Naive thymus-derived CD8-positive, alpha-beta T cell (primary cell): ENCODE measurements around the gene PNPLA7. TPM values are rescaled to one million over a fixed set of nuclear protein-coding genes. Genes with fewer than 3 reads are reported as not detected.

Source experiments
- ATAC-seq, 2 donors: fragments of 150-1000 bp; cut with Tn5 transposase in 1 of 2; sonication (Bioruptor Pico), chemical (Tn5 transposase) in 1 of 2; 1 replicate in 1 of 2; 2 replicates in 1 of 2; pipeline ENCODE4 v1.10.0; 2021; ENCODE audit warnings: mild to moderate bottlenecking in 2 of 2, moderate library complexity in 2 of 2
- POLR2A ChIA-PET: fragments of 350-600 bp; sonication (Branson Sonifier 250); formaldehyde crosslinking; loops from one replicate; lab custom pipeline; 2021; ENCODE audit warnings: antibody characterized with exemption; lab: Charles Lee
- DNase-seq, 10 donors: peaks; one replicate each; pipeline versions ENCODE4 v3.0.0 to v3.0.0-alpha.2; 2020 to 2022
- H3K27ac Mint-ChIP-seq, 10 donors: one replicate each; pipeline ENCODE4 v1.8.0; 2020 to 2022; ENCODE audit warnings: mild to moderate bottlenecking in 10 of 10, mixed read lengths in 10 of 10, moderate library complexity in 4 of 10, inconsistent platforms in 1 of 10
- H3K27me3 Mint-ChIP-seq, 5 donors: one replicate each; pipeline ENCODE4 v1.8.0; 2021 to 2022; ENCODE audit warnings: mixed read lengths in 5 of 5
- H3K36me3 Mint-ChIP-seq, 3 donors: one replicate each; pipeline ENCODE4 v1.8.0; 2020 to 2022; ENCODE audit warnings: mixed read lengths in 3 of 3, mild to moderate bottlenecking in 2 of 3, inconsistent platforms in 1 of 3
- H3K4me1 Mint-ChIP-seq, 4 donors: one replicate each; pipeline ENCODE4 v1.8.0; 2021 to 2022; ENCODE audit warnings: mixed read lengths in 4 of 4
- H3K4me3 Mint-ChIP-seq, 10 donors: one replicate each; pipeline ENCODE4 v1.8.0; 2020 to 2022; ENCODE audit warnings: mild to moderate bottlenecking in 10 of 10, mixed read lengths in 10 of 10, moderate library complexity in 6 of 10, inconsistent platforms in 1 of 10
- H3K9me3 Mint-ChIP-seq, 9 donors: one replicate each; pipeline ENCODE4 v1.8.0; 2020 to 2022; ENCODE audit warnings: mixed read lengths in 9 of 9, mild to moderate bottlenecking in 3 of 9, inconsistent platforms in 1 of 9, moderate library complexity in 1 of 9
- polyA plus RNA-seq, 3 donors: library from polyadenylated mRNA; unstranded; fragments of 300-500 nt; fragmentation: Illumina TruSeq; gene quantifications; one replicate each; pipeline ENCODE4 v1.2.3, GENCODE V29; 2021
- total RNA-seq, 8 experiments: library from RNA in 2 of 8; stranded (reverse) in 2 of 8; gene quantifications; one replicate each; pipeline ENCODE4 v1.2.3 and lab custom pipeline; 2021 to 2026

The PNPLA7 gene
- total and polyA plus RNA-seq, 5 experiments from 2014 or later, result 1.2 to 15.7 (median 2.3) TPM

DNA sequence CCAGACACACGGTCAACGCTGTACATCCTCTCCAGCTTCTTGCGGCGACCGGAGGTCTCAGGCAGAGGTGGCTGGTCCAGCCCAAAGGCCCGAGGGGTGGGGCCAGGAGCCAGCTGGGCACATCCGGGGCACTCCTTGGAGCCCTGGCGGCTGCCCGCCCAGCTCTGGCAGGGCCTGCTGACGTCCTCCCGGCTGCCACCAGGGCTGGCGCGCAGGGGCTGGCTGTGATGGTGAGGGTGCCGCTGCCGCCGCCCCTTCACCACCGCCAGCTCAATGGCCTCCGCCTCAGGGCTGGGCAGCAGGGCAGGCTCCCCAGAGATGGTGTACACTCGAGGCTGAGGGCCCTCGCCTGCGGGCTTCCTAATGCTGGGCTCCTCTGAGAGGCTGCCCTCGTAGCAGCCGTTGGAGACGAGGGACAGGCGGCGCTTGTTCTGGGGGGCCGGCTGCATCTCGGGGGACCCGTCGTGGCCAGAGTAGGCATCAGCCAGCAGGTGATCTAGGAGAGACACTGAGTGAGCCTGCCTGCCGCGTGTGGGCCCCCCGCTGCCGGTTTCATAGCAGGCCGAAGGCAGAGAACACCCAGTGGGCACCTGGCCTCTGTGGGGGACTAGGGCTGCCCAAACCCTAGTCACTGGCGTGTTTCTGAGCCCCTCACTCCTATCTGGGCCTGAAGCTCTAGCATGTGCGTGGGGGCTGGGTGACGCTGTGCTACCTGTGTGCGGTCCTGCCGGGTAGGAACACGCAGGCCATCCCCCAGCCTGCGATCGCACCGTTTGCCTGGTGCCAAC, 92.6 kb downstream of the PNPLA7 start:
- H3K9me3 Mint-ChIP-seq, result peaks cover 0 to 2% (median 0%) of the 10 kb centered on the region in 9 donors
- no peaks in the 10 kb centered on the region for H3K27me3 Mint-ChIP-seq
- no peak for ATAC-seq
- H3K4me3 Mint-ChIP-seq, result peak overlapping the region in 6 of 10 donors; percentile 43 to 75 (median 52)
- H3K36me3 Mint-ChIP-seq, result peaks cover 0 to 5% (median 3%) of the 10 kb centered on the region in 3 donors
- POLR2A ChIA-PET, result interaction anchor here (0.5 to 1.6 kb wide), 3 partner anchors 10 to 184 kb away, joined by 3 read pairs; partner anchors contain the start of genes EXD3 and NOXA1
- DNase-seq, result peak in 4 of 10 donors; percentile 0 to 57 (median 10)
- peak overlapping the region in 1 of 10 donors; percentile 71 for H3K27ac Mint-ChIP-seq
- H3K4me1 Mint-ChIP-seq, result peaks cover 1 to 45% (median 38%) of the 10 kb centered on the region in 4 donors

DNA sequence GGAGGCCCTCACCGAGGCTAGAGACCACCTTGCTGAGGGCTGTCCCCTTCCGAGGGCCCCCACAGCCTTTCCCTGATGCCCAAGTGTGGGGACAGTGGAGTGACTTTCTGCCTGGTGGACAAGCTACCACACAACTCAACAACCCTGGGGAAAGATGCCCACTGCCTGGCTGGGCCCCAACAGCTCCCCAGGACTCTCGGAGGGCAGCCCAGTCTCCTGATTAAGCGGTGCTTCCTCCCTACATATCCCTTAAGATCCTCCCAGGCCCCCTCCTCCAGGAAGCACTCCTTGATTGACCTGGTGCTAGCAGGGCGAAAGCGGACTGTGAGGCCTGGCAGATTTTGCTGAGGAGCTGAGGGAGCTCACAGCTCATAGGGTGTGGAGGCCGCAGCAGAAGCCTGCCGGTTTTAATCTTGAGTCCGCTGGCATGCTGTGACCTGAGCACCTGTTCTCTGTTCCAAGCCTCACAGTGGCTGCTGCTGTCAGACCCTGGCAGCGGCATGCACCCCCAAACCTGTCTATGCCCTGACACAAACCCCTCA, 93.3 kb downstream of the PNPLA7 start:
- H3K9me3 Mint-ChIP-seq, result peaks cover 0 to 2% (median 0%) of the 10 kb centered on the region in 9 donors

DNA sequence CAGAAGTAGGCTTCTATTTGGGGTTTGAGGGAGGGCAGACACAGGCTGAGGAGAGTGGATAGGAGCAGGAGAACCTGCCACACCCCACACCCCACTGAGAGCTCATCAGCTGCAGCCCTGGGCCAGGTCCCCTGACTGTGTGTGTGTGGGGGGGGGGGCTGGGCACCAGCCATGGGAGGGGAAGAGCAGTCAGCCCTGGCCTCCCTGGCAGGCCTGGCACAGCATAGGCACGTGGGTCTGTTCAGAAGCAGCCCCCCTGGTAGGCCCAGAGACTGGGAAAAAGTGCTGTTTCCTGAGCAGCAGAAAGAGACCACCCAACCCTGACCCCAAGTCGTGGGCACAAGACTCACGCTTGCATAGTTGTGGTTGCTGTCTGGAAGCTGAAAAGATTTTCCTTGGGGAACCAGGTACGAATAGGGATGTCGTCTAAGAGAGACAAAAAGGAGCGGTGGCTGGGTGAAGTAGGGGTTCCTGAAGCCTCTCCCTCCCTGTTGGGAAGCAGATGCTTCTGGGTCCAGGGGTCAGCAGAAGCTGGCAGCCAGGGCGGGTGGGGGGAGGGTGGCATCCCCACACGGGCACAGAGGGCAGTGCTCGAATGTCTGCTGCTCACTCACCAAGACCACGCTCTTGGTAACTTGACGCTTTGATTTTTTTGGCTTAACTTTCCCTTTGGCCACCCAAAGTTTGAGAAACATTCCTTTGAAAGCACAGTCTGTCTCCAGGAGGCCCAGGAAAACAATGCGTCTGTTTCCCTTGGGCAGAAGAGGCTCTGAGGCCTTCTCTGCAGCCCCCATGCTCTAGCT, 93.9 kb downstream of the PNPLA7 start:
- DNase-seq, result peak in 1 of 10 donors; percentile 50
- Mint-ChIP-seq H3K4me1 (peaks cover 1 to 45% (median 44%) of the 10 kb centered on the region in 4 donors), H3K4me3 (peak overlapping the region in 8 of 10 donors; percentile 5 to 82 (median 46)), H3K9me3 (peaks cover 0 to 2% (median 0%) of the 10 kb centered on the region in 9 donors), H3K27me3 (no peaks in the 10 kb centered on the region), H3K27ac (peak overlapping the region in 5 of 10 donors; percentile 6 to 78 (median 56)), H3K36me3 (peaks cover 0 to 5% (median 3%) of the 10 kb centered on the region in 3 donors)
- POLR2A ChIA-PET, result interaction anchor here (1.3 to 1.6 kb wide), 2 partner anchors 9 to 33 kb away, joined by 3 read pairs; partner anchors contain the start of genes EXD3 and NOXA1
- no peak for ATAC-seq

More for the DNA sequence above, 93.3 kb downstream of the PNPLA7 start:
- Mint-ChIP-seq H3K4me3 (peak overlapping the region in 6 of 10 donors; percentile 5 to 66 (median 21)), H3K36me3 (peaks cover 0 to 5% (median 3%) of the 10 kb centered on the region in 3 donors), H3K4me1 (peaks cover 1 to 48% (median 43%) of the 10 kb centered on the region in 4 donors), H3K27me3 (no peaks in the 10 kb centered on the region), H3K27ac (peak overlapping the region in 3 of 10 donors; percentile 7 to 70 (median 25))
- DNase-seq (peak in 2 of 10 donors; percentile 1 to 60), ATAC-seq (no peak)
- POLR2A ChIA-PET, result interaction anchor here (0.5 to 1.6 kb wide), 3 partner anchors 10 to 184 kb away, joined by 3 read pairs; partner anchors contain the start of genes EXD3 and NOXA1

DNA sequence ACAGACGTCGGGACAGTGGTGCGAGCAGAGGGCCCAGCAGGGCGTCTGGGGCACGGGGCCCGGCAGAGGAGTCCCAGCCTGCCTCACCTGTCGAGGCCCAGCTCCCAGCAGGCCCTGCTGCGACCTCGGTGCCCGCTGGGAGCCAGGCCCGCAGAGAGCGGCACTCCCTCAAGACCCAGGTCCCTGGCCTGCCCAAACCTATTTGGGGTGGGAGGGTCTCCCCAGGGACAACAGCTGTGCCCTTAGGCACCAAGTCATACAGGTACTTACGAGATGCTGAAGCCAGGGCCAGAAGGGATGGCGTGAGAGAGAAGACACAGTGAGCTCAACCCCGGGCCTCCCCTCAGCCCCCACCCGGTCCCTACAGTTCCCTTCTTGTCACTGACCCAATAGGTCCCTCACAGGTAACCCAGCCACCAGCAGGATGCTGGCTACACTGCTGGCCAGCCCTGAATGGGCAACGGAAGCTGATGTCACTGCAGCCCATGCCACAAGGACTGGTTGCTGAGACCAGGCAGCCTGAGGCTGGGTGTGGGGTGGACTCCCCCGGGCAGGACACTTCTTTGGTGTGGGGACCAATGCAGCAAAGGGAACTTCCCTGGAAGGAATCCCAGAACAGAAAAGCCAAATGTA, 94.7 kb downstream of the PNPLA7 start:
- peak overlapping the region in 4 of 10 donors; percentile 6 to 78 (median 52) for H3K27ac Mint-ChIP-seq
- H3K4me3 Mint-ChIP-seq, result peak overlapping the region in 4 of 10 donors; percentile 3 to 66 (median 20)
- no peak for ATAC-seq
- peaks cover 0 to 8% (median 0%) of the 10 kb centered on the region in 9 donors for H3K9me3 Mint-ChIP-seq
- H3K4me1 Mint-ChIP-seq, result peaks cover 1 to 52% (median 38%) of the 10 kb centered on the region in 4 donors
- no peaks in the 10 kb centered on the region for H3K27me3 Mint-ChIP-seq
- DNase-seq, result peak in 1 of 10 donors; percentile 62
- peaks cover 0 to 5% (median 3%) of the 10 kb centered on the region in 3 donors for H3K36me3 Mint-ChIP-seq
- POLR2A ChIA-PET, result no interaction called here

DNA sequence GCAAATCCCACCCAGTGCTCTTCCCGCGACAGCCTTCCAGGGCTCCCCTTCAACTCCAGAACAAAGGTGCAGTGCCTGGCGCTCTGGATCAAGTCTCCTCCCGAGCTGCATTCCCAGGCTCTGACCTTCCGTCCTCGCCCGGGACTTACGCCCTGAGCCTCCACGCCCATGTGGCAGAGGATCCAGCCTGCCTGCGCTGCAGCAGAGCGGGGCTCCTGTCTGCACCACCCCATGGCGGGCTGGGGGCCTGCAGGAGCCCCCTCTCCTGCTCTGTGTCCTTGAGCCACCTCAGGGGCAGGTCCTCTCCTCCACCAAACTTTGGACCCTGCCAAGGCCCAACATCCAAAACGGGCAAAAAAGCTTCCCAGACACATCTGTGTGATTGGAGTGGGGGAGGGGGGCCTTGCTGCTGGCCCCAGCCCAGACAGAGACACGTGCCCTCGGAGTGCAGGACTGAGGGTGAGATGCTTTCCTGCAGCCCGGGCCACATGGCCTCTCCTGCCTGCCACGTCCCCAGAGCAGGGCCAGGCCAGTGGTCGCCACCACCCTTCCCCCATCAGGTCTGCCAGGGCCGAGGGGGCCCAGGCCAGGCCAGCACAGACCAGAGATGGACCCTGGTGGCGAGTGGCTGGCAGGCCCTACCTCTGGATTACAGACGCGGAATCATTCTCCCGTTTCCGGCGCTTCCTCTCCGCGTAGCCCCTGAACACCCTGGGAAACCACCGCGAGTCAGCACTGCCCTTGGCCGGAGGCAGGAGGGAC, 95.4 kb downstream of the PNPLA7 start:
- ATAC-seq (no peak), DNase-seq (peak in 3 of 10 donors; percentile 1 to 53 (median 7))
- Mint-ChIP-seq H3K4me1 (peaks cover 4 to 54% (median 35%) of the 10 kb centered on the region in 4 donors), H3K27me3 (no peaks in the 10 kb centered on the region), H3K4me3 (peak overlapping the region in 7 of 10 donors; percentile 7 to 66 (median 39)), H3K36me3 (peaks cover 0 to 8% (median 7%) of the 10 kb centered on the region in 3 donors), H3K27ac (peak overlapping the region in 1 of 10 donors; percentile 49), H3K9me3 (peaks cover 0 to 11% (median 0%) of the 10 kb centered on the region in 9 donors)
- POLR2A ChIA-PET, result no interaction called here

GRCh38 chr9:137454145-137454596, 96.0 kb downstream of the PNPLA7 start:
- no peaks in the 10 kb centered on the region for H3K27me3 Mint-ChIP-seq
- ATAC-seq, result no peak
- POLR2A ChIA-PET, result interaction anchor here (1.0 kb wide), 1 partner anchor 9 kb away, joined by 3 read pairs; no protein-coding TSS in a partner anchor
- H3K4me1 Mint-ChIP-seq, result peaks cover 4 to 55% (median 32%) of the 10 kb centered on the region in 4 donors
- H3K27ac Mint-ChIP-seq, result no peak overlapping the region
- H3K4me3 Mint-ChIP-seq, result peak overlapping the region in 7 of 10 donors; percentile 7 to 66 (median 39)
- peaks cover 0 to 11% (median 0%) of the 10 kb centered on the region in 9 donors for H3K9me3 Mint-ChIP-seq
- H3K36me3 Mint-ChIP-seq, result peaks cover 0 to 13% (median 10%) of the 10 kb centered on the region in 3 donors
- DNase-seq, result peak in 5 of 10 donors; percentile 15 to 75 (median 36)

- peaks cover 0 to 16% (median 10%) of the 10 kb centered on the region in 3 donors for H3K36me3 Mint-ChIP-seq
- POLR2A ChIA-PET, result interaction anchor here (0.5 to 1.0 kb wide), 3 partner anchors 8 to 28 kb away, joined by 3 read pairs; no protein-coding TSS in a partner anchor
- ATAC-seq, result peak in 1 of 2 donors; percentile 30
- no peaks in the 10 kb centered on the region for H3K27me3 Mint-ChIP-seq
- H3K4me3 Mint-ChIP-seq, result peak overlapping the region in 3 of 10 donors; percentile 10 to 65 (median 27)
- peaks cover 4 to 56% (median 32%) of the 10 kb centered on the region in 4 donors for H3K4me1 Mint-ChIP-seq
- H3K9me3 Mint-ChIP-seq, result peaks cover 0 to 11% (median 0%) of the 10 kb centered on the region in 9 donors
- peak overlapping the region in 5 of 10 donors; percentile 25 to 73 (median 41) for H3K27ac Mint-ChIP-seq
- DNase-seq, result peak in 6 of 10 donors; percentile 40 to 66 (median 54)
Measured at GRCh38 chr9:137453643-137454081, 96.5 kb downstream of the PNPLA7 start.

DNA sequence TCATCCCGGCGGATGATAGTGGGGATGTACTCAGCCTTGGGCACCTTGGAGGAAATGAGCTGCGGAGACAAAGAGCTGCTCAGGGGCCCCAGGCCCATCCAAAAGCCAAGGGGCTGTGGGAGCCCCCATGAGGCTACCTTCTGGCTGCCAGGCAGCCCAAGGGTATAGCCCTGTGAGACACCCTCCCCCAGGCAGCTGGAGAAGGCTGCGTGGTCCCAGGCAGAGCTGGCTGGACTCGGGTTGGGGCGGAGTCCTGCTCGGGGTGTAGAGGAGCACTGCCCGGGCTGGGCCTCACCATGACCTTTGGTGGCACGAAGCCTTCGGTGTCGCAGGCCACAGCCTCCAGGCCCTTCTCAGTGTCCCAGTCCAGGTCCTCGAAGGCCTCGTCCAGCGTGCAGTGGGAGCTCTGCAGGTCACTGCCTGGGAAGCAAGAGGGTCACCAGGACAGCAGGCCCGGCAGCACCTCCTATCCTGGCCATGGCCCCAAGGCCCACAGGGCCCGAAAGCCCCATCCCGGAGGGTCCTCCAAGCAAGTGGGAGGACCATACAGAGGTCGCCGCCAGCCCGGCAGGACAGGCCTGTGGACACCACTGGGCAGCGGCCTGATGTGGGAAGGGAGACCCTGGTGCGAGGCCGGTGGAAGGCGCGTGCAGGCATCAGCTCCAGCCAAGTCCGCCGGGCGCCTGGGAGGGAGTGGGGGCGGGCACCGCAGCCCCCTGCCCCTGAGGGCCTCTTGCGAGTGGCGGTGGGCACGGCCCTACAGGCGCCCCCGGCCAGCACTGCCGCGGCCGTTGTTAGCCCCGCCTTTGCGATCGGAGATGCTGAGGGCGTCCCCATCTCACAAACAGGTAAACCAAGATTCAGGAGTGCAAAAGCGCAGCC, 97.2 kb downstream of the PNPLA7 start:
- Mint-ChIP-seq H3K27me3 (no peaks in the 10 kb centered on the region), H3K36me3 (peaks cover 0 to 18% (median 10%) of the 10 kb centered on the region in 3 donors), H3K27ac (peak overlapping the region in 2 of 10 donors; percentile 43 to 47), H3K4me3 (peak overlapping the region in 3 of 10 donors; percentile 43 to 65 (median 51)), H3K4me1 (peaks cover 4 to 56% (median 32%) of the 10 kb centered on the region in 4 donors), H3K9me3 (peaks cover 0 to 11% (median 0%) of the 10 kb centered on the region in 9 donors)
- ATAC-seq (no peak), DNase-seq (peak in 3 of 10 donors; percentile 3 to 45 (median 9))
- POLR2A ChIA-PET, result interaction anchor here (0.5 to 1.0 kb wide), 4 partner anchors 8 to 28 kb away, joined by 3 read pairs; no protein-coding TSS in a partner anchor

DNA sequence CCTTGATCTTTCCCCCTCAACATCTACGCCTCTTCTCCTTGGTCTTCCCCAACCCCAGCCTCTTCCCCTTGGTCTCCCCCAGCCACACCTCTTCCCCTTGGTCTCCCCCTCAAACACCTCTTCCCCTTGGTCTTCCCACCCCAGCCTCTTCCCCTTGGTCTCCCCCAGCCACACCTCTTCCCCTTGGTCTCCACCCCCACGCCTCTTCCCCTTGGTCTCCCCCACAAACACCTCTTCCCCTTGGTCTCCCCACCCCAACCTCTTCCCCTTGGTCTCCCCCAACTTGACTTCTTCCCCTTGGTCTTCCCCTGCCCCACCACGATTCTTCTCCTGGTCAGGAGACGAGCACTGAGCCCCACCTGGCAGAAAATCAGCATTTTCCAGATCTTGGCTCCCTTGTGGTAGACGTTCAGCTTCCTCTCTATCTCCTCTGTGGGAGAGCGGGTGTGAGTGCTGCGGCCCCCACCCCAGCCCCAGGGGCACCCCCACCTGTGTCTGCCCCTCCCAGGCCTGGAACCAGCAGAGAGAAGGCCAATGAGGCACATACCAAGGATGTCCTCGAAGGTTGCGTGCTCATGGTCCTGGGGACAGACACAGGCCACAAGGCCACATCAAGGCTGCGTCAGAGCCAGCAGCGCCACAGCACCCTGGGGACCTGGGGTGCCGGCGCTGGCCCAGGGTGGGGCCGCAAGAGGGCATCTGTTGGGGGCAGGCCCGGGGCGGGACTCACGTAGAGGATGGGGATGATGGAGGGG, 98.0 kb downstream of the PNPLA7 start:
- DNase-seq (peak in 3 of 10 donors; percentile 1 to 53 (median 2)), ATAC-seq (no peak)
- Mint-ChIP-seq H3K36me3 (peaks cover 0 to 20% (median 10%) of the 10 kb centered on the region in 3 donors), H3K9me3 (peaks cover 0 to 11% (median 0%) of the 10 kb centered on the region in 9 donors), H3K27me3 (no peaks in the 10 kb centered on the region), H3K4me3 (peak overlapping the region in 6 of 10 donors; percentile 2 to 78 (median 51)), H3K27ac (peak overlapping the region; percentile 37 to 99 (median 74)), H3K4me1 (peaks cover 4 to 57% (median 34%) of the 10 kb centered on the region in 4 donors)
- POLR2A ChIA-PET, result interaction anchor here (0.6 to 0.7 kb wide), 2 partner anchors 11 to 64 kb away, joined by 3 to 4 read pairs; no protein-coding TSS in a partner anchor
